GM20431 (cell line): Measurements from ENCODE around the gene CDH4.

Experiments
- in situ Hi-C: fragments of 300-500 bp; cut with MseI, MboI; formaldehyde crosslinking; loops from one replicate; pipeline ENCODE4 v1.15.0; 2020; ENCODE audit warnings: low sequenced_read_pairs; ENCODE audit not compliant: unreplicated experiment

CDH4 gene

GRCh38 chr20:61603715-61604114 lies 351.7 kb downstream of the CDH4 start:
- in situ Hi-C loops: no loop called here

- in situ Hi-C loops: no loop called here
Observed at GRCh38 chr20:61604549-61604948, 352.5 kb downstream of the CDH4 start.

- in situ Hi-C loops: no loop called here
Observed at GRCh38 chr20:61605283-61605682, 353.2 kb downstream of the CDH4 start.

GRCh38 chr20:61605862-61606557 lies 353.9 kb downstream of the CDH4 start:
- in situ Hi-C loops: no loop called here

- in situ Hi-C loops: no loop called here
Observed at GRCh38 chr20:61608275-61609085, 356.4 kb downstream of the CDH4 start.

GRCh38 chr20:61609461-61609860 lies 357.4 kb downstream of the CDH4 start:
- in situ Hi-C loops: no loop called here

- in situ Hi-C loops: no loop called here
Observed at GRCh38 chr20:61611401-61612180, 359.5 kb downstream of the CDH4 start.

GRCh38 chr20:61613917-61614705 lies 362.1 kb downstream of the CDH4 start:
- in situ Hi-C loops: no loop called here

GRCh38 chr20:61614706-61615100 lies 362.6 kb downstream of the CDH4 start:
- in situ Hi-C loops: no loop called here

- in situ Hi-C loops: no loop called here
Observed at GRCh38 chr20:61615806-61616205, 363.7 kb downstream of the CDH4 start.

GRCh38 chr20:61619751-61620150 lies 367.7 kb downstream of the CDH4 start:
- in situ Hi-C loops: no loop called here

- in situ Hi-C loops: no loop called here
Observed at GRCh38 chr20:61620174-61620573, 368.1 kb downstream of the CDH4 start.

- in situ Hi-C loops: no loop called here
Observed at GRCh38 chr20:61621035-61621730, 369.1 kb downstream of the CDH4 start.

- in situ Hi-C loops: no loop called here
Observed at GRCh38 chr20:61621852-61622251, 369.8 kb downstream of the CDH4 start.

- in situ Hi-C loops: no loop called here
Observed at GRCh38 chr20:61623451-61623850, 371.4 kb downstream of the CDH4 start.

GRCh38 chr20:61625246-61625645 lies 373.2 kb downstream of the CDH4 start:
- in situ Hi-C loops: no loop called here

- in situ Hi-C loops: no loop called here
Observed at GRCh38 chr20:61626412-61626811, 374.4 kb downstream of the CDH4 start.

GRCh38 chr20:61627791-61628415 lies 375.8 kb downstream of the CDH4 start:
- in situ Hi-C loops: no loop called here

- in situ Hi-C loops: no loop called here
Observed at GRCh38 chr20:61628480-61628879, 376.4 kb downstream of the CDH4 start.
